NCI-H146 treated with DMSO at 0.1 percent for 48 hours (cell line): ENCODE results near the gene GABRA4.

Experiments
- DNase-seq: peaks from one replicate; lab custom pipeline; 2025; ENCODE audit not compliant: unreplicated experiment; lab: John Stamatoyannopoulos, UW

GABRA4 gene

GRCh38 chr4:46993075-46994006 lies at the start of gene GABRA4:
GABRA4 (minus strand) TSS chr4:46993581; CDS start chr4:46993424, 157 bp downstream.
- no peak for DNase-seq

- DNase-seq: no peak
Measured at GRCh38 chr4:47040828-47041227, 47.4 kb upstream of the GABRA4 start.

GRCh38 chr4:47038263-47038662 lies 44.9 kb upstream of the GABRA4 start:
- no peak for DNase-seq

GRCh38 chr4:47032405-47033106 lies 39.2 kb upstream of the GABRA4 start:
- DNase-seq: no peak

- DNase-seq: no peak
Measured at GRCh38 chr4:47031751-47032404, 38.5 kb upstream of the GABRA4 start.

GRCh38 chr4:47031011-47031678 lies 37.8 kb upstream of the GABRA4 start, which contains the start of gene GABRB1:
GABRB1 (plus strand) TSS chr4:47031567.
- no peak for DNase-seq

- no peak for DNase-seq
Measured at GRCh38 chr4:47017494-47017893, 24.1 kb upstream of the GABRA4 start.

- no peak for DNase-seq
Measured at GRCh38 chr4:47017081-47017480, 23.7 kb upstream of the GABRA4 start.

GRCh38 chr4:47013373-47013772 lies 20.0 kb upstream of the GABRA4 start:
- no peak for DNase-seq

GRCh38 chr4:47012676-47013075 lies 19.3 kb upstream of the GABRA4 start:
- DNase-seq: no peak

- DNase-seq: no peak
Measured at GRCh38 chr4:47010912-47011446, 17.6 kb upstream of the GABRA4 start.

- no peak for DNase-seq
Measured at GRCh38 chr4:47010347-47010911, 17.0 kb upstream of the GABRA4 start.

GRCh38 chr4:47002580-47002979 lies 9.2 kb upstream of the GABRA4 start:
- no peak for DNase-seq

GRCh38 chr4:47000406-47000805 lies 7.0 kb upstream of the GABRA4 start:
- no peak for DNase-seq

- no peak for DNase-seq
Measured at GRCh38 chr4:46999566-46999965, 6.2 kb upstream of the GABRA4 start.

GRCh38 chr4:46994007-46994405 lies 625 bp upstream of the GABRA4 start:
- DNase-seq: no peak

- DNase-seq: no peak
Measured at GRCh38 chr4:46992338-46992737, 1.0 kb downstream of the GABRA4 start.

- no peak for DNase-seq
Measured at GRCh38 chr4:46986922-46987638, 6.3 kb downstream of the GABRA4 start.

GRCh38 chr4:46984781-46985180 lies 8.6 kb downstream of the GABRA4 start:
- no peak for DNase-seq

GRCh38 chr4:46980851-46981250 lies 12.5 kb downstream of the GABRA4 start:
- DNase-seq: no peak
